Measurements from ENCODE around the gene ATP8A1. TPM values are rescaled to one million over a fixed set of nuclear protein-coding genes. Genes with fewer than 3 reads are reported as not detected.
A peak's percentile ranks its signal among the peaks of the same experiment; 100 is the strongest.

Gene ATP8A1
- total and polyA plus RNA-seq, 4 donors, result 0.38 to 13.2 (median 6.7) TPM

DNA sequence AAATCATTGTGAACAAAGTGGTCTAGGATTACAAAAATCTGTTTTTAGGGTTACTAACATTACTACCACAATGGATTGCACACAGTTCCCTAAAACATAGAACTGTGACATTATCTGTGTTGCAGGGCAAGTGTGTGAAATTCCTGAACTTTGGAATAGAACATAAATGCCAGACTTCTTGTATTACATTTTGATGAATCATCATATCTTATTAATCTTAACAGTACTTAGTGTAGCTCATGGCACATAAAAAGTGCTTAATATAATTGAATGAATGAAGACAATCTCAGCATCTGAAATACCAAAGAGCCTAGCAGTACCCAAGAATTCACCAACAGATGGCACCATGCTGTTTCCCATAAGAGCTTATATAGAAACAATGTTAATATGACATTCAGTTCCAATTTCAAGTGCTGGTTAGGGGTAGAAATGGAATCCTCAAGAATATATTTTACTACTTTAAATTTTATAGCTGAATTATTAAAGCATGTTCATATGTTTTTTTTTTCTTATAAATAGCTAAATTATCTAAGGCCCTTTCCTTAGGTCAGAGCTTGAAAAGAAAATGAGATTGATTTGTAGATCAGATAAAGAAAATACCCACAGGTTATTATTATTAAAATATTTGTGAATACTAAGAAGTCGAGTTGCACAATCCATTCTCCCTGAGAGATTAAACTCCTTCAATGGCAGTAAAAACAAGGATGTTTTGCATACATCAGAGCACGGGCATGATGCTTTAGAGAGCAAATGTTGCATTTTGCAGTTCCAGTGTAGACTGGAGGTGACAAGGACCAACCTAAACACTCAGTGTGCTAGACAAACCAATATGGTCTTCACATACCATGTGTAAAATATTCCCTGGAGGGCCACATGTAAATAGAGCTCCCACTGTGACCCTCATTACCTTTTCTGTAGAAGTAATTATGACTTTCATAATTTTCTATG is 285.3 kb downstream of the ATP8A1 start:
- DNase-seq (no peak), ATAC-seq (ENCODE audit: low FRiP score) (no peak)
- intact Hi-C loops (cut with DNase I), result loop anchor here (1.0 to 5.0 kb wide), 3 partner anchors 89 to 147 kb away; no protein-coding TSS in a partner anchor
- WGBS, 2 donors, result 41% methylated on average over 2 of the region's 2 CpGs
- Histone ChIP-seq H3K36me3 (ENCODE audit: control insufficient read depth in 1 of 2, insufficient read depth in 2 of 2, low read length in 1 of 2) (no peaks in the 10 kb centered on the region), H3K9me3 (ENCODE audit: control insufficient read depth, low read length) (no peaks in the 10 kb centered on the region), H3K27me3 (ENCODE audit: control insufficient read depth in 1 of 2, insufficient read depth in 2 of 2, low read length in 1 of 2) (no peaks in the 10 kb centered on the region), H3K27ac (ENCODE audit: low read depth in 1 of 2, low read length in 2 of 2) (no peak overlapping the region), H3K4me3 (ENCODE audit: low read length in 2 of 2) (no peak overlapping the region), H3K4me1 (ENCODE audit: control insufficient read depth in 1 of 2, insufficient read depth in 2 of 2, low read length in 2 of 2) (no peaks in the 10 kb centered on the region)

DNA sequence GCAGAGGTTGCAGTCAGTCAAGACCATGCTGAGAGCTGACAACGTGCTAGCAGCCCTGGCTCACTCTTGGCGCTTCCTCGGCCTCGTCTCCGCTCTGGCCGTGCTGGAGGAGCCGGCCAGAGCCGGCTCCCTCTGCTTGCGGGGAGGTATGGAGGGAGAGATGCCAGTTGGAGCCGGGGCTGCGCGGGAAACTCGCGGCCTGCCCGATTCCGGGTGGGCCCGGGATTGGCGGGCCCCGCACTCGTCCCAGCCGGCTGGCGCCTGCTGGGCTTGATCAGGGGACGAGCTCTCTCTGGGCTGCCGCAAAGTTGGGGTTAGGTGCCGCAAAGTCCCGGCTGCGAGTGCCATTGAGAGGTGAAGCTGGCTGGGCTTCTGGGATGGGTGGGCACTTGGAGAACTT is 287.4 kb downstream of the ATP8A1 start:
- Histone ChIP-seq H3K4me1 (ENCODE audit: control insufficient read depth in 1 of 2, insufficient read depth in 2 of 2, low read length in 2 of 2) (no peaks in the 10 kb centered on the region), H3K27me3 (ENCODE audit: control insufficient read depth in 1 of 2, insufficient read depth in 2 of 2, low read length in 1 of 2) (no peaks in the 10 kb centered on the region), H3K4me3 (ENCODE audit: low read length in 2 of 2) (no peak overlapping the region), H3K36me3 (ENCODE audit: control insufficient read depth in 1 of 2, insufficient read depth in 2 of 2, low read length in 1 of 2) (no peaks in the 10 kb centered on the region), H3K27ac (ENCODE audit: low read depth in 1 of 2, low read length in 2 of 2) (no peak overlapping the region), H3K9me3 (ENCODE audit: control insufficient read depth, low read length) (no peaks in the 10 kb centered on the region)
- no peak for DNase-seq
- whole genome bisulfite sequencing, 2 donors, result 93 to 94% methylated on average over 27 of the region's 27 CpGs
- intact Hi-C loops (cut with DNase I), result no loop called here
- ATAC-seq (ENCODE audit: low FRiP score), result no peak

DNA sequence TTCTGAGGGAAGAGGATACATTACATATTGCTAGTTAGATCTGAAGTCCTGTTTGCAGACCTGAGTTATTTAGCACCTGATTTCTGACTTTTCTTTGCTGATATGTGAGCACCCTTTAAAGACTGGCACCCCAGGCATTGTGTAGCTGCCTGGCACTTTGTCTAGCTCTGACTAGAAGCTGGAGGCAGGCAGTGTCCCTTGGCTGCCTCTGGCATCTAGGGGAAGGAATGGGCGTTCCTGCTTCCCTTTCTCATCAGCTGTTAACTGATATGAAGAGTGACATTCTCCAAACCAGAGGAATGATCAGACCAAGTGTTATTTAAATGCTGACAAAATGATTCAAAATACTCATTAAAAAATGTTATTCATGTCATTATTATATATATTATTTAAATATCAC is 289.9 kb downstream of the ATP8A1 start:
- Histone ChIP-seq H3K27me3 (ENCODE audit: control insufficient read depth in 1 of 2, insufficient read depth in 2 of 2, low read length in 1 of 2) (no peaks in the 10 kb centered on the region), H3K4me1 (ENCODE audit: control insufficient read depth in 1 of 2, insufficient read depth in 2 of 2, low read length in 2 of 2) (no peaks in the 10 kb centered on the region), H3K36me3 (ENCODE audit: control insufficient read depth in 1 of 2, insufficient read depth in 2 of 2, low read length in 1 of 2) (no peaks in the 10 kb centered on the region), H3K27ac (ENCODE audit: low read depth in 1 of 2, low read length in 2 of 2) (no peak overlapping the region), H3K9me3 (ENCODE audit: control insufficient read depth, low read length) (peaks cover 5% of the 10 kb centered on the region), H3K4me3 (ENCODE audit: low read length in 2 of 2) (no peak overlapping the region)
- ATAC-seq (ENCODE audit: low FRiP score) (no peak), DNase-seq (no peak)
- intact Hi-C loops (cut with DNase I), result no loop called here
- WGBS, 2 donors, result 44 to 62% methylated on average over 1 of the region's 1 CpG

DNA sequence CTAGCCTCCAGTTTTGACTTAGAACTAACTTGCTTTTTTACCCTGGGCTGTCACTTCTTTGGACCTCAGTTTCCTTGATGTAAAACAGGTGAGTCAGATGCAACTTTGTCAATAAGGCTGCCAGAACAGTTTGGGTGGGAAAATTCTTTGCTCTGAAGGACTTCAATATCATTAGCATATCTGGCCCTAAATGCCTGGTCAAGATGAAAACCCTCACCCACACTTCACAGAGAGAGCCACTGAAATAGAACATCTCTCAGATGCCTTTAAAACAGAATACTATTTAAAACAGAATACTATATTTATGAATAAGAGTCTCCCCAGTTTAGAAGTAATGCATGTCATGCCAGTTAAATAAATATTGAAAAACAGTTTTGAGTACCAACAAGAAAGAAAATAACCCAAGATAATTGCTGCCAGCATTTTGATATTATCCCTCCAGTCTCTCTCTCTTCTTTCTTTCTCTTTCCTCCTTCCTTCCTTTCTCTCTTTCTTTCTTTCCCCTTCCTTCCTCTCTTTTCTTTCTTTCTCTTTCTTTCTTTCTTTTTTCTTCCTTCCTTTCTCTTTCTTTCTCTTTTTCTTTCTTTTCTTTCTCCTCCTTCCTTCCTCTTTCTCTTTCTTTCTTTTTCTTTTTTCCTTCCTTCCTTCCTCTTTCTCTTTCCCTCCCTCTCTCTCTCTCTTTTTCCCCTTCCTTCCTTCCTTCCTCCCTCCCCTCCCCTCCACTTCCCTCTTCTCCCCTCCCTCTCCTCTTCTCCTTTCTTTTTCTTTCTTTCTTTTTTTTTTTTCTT is 292.4 kb downstream of the ATP8A1 start:
- no peak overlapping the region for H3K4me3 ChIP-seq (ENCODE audit: low read length in 2 of 2)
- no peak for DNase-seq
- intact Hi-C loops (cut with DNase I), result no loop called here
- H3K36me3 ChIP-seq (ENCODE audit: control insufficient read depth in 1 of 2, insufficient read depth in 2 of 2, low read length in 1 of 2), result no peaks in the 10 kb centered on the region
- H3K9me3 ChIP-seq (ENCODE audit: control insufficient read depth, low read length), result peaks cover 5% of the 10 kb centered on the region
- no peak for ATAC-seq (ENCODE audit: low FRiP score)
- no peaks in the 10 kb centered on the region for H3K4me1 ChIP-seq (ENCODE audit: control insufficient read depth in 1 of 2, insufficient read depth in 2 of 2, low read length in 2 of 2)
- H3K27ac ChIP-seq (ENCODE audit: low read depth in 1 of 2, low read length in 2 of 2), result no peak overlapping the region
- peaks cover 0 to 1% of the 10 kb centered on the region in 2 donors for H3K27me3 ChIP-seq (ENCODE audit: control insufficient read depth in 1 of 2, insufficient read depth in 2 of 2, low read length in 1 of 2)

DNA sequence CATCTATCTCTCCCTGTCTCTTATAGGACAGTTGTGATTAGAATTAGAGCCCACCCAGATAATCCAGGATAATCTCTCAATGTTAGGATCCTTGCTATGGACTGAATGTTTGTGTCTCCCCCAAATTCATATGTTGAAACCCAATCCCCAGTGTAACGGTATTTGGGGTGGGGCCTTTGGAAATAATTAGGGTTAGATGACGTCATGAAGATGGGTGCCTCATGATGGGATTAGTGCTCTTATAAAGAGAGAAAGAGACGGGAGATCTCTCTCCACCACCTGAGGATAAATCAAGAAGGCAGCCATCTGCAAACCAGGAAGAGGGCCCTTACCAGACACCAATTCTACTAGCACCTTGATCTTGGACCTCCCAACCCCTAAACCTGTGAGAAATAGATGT is 293.3 kb downstream of the ATP8A1 start:
- no peak overlapping the region for H3K27ac ChIP-seq (ENCODE audit: low read depth in 1 of 2, low read length in 2 of 2)
- peaks cover 5% of the 10 kb centered on the region for H3K9me3 ChIP-seq (ENCODE audit: control insufficient read depth, low read length)
- WGBS, 2 donors, result 87 to 89% methylated on average over 3 of the region's 3 CpGs
- ATAC-seq (ENCODE audit: low FRiP score), result no peak
- no peak overlapping the region for H3K4me3 ChIP-seq (ENCODE audit: low read length in 2 of 2)
- no peaks in the 10 kb centered on the region for H3K36me3 ChIP-seq (ENCODE audit: control insufficient read depth in 1 of 2, insufficient read depth in 2 of 2, low read length in 1 of 2)
- H3K27me3 ChIP-seq (ENCODE audit: control insufficient read depth in 1 of 2, insufficient read depth in 2 of 2, low read length in 1 of 2), result peaks cover 0 to 1% of the 10 kb centered on the region in 2 donors
- DNase-seq, result no peak
- intact Hi-C loops (cut with DNase I), result no loop called here
- H3K4me1 ChIP-seq (ENCODE audit: control insufficient read depth in 1 of 2, insufficient read depth in 2 of 2, low read length in 2 of 2), result no peaks in the 10 kb centered on the region

DNA sequence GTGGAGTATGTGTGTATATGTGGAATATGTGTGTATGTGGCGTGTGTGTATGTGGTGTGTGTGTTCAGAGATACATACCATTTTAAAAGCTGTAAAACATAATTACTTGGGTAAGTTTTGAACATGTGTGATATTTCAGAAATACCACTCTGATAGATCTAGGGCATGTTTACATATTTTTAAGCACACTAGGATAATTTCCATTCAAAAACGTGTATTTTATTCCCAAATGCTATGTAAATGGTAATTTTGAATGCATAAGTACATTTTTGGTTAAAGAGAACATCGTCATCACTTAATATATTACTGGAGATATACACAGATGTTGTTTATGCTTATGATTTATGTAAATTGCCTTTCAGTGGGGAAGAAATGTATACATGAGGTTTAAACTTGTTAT is 294.3 kb downstream of the ATP8A1 start:
- Histone ChIP-seq H3K9me3 (ENCODE audit: control insufficient read depth, low read length) (peaks cover 5% of the 10 kb centered on the region), H3K4me1 (ENCODE audit: control insufficient read depth in 1 of 2, insufficient read depth in 2 of 2, low read length in 2 of 2) (no peaks in the 10 kb centered on the region), H3K36me3 (ENCODE audit: control insufficient read depth in 1 of 2, insufficient read depth in 2 of 2, low read length in 1 of 2) (no peaks in the 10 kb centered on the region), H3K27ac (ENCODE audit: low read depth in 1 of 2, low read length in 2 of 2) (no peak overlapping the region), H3K27me3 (ENCODE audit: control insufficient read depth in 1 of 2, insufficient read depth in 2 of 2, low read length in 1 of 2) (peaks cover 0 to 1% of the 10 kb centered on the region in 2 donors), H3K4me3 (ENCODE audit: low read length in 2 of 2) (no peak overlapping the region)
- intact Hi-C loops (cut with DNase I), result no loop called here
- no peak for ATAC-seq (ENCODE audit: low FRiP score)
- WGBS, 2 donors, result 81% methylated on average over 3 of the region's 3 CpGs
- DNase-seq, result no peak

DNA sequence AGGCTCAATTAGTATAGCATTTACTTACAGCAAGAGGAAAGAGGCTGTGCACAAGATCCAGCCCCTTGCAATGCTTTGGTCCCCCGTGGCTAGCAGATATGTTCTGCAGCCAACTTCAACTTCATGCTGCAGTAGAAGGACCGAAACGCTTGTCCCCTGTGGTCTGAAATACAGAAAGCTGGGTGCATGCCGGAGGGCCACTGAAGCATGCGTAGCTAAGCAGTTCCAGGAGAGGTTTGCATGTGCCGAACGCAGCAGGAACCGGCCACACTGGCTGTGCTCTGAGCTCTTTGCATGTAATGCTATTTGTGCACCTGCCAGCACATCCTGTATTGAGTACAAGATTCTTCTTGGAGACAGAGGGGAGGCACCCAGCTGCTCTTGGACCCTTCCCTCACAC is 295.4 kb downstream of the ATP8A1 start:
- intact Hi-C loops (cut with DNase I), result no loop called here
- Histone ChIP-seq H3K9me3 (ENCODE audit: control insufficient read depth, low read length) (peaks cover 5% of the 10 kb centered on the region), H3K36me3 (ENCODE audit: control insufficient read depth in 1 of 2, insufficient read depth in 2 of 2, low read length in 1 of 2) (no peaks in the 10 kb centered on the region), H3K4me3 (ENCODE audit: low read length in 2 of 2) (no peak overlapping the region), H3K27me3 (ENCODE audit: control insufficient read depth in 1 of 2, insufficient read depth in 2 of 2, low read length in 1 of 2) (peaks cover 0 to 1% of the 10 kb centered on the region in 2 donors), H3K27ac (ENCODE audit: low read depth in 1 of 2, low read length in 2 of 2) (no peak overlapping the region), H3K4me1 (ENCODE audit: control insufficient read depth in 1 of 2, insufficient read depth in 2 of 2, low read length in 2 of 2) (no peaks in the 10 kb centered on the region)
- ATAC-seq (ENCODE audit: low FRiP score) (no peak), DNase-seq (no peak)
- 69 to 75% methylated on average over 8 of the region's 8 CpGs for WGBS, 2 donors

DNA sequence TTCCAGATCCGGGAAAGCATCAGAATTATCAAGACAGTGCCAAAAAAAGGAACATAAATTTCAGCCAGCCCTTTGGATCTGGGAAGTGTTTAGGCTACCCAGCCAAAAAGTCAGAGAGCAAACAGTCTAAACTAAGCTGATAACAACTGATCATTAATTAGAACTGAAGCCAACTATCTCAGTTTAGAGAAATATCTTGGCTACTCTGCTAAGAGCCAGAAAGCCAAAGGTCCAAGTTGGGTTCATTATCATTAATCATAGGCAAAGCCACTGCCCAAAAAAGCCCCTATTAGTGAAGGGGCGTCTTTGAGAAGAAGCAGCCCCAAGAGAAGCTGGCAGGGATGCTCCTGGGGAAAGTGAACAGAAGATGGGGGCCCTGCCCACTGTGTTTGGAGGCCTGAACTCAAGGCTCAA is 296.6 kb downstream of the ATP8A1 start:
- no peak overlapping the region for H3K27ac ChIP-seq (ENCODE audit: low read depth in 1 of 2, low read length in 2 of 2)
- intact Hi-C loops (cut with DNase I), result no loop called here
- peak; percentile 14 for ATAC-seq (ENCODE audit: low FRiP score)
- peaks cover 0 to 2% of the 10 kb centered on the region in 2 donors for H3K27me3 ChIP-seq (ENCODE audit: control insufficient read depth in 1 of 2, insufficient read depth in 2 of 2, low read length in 1 of 2)
- H3K36me3 ChIP-seq (ENCODE audit: control insufficient read depth in 1 of 2, insufficient read depth in 2 of 2, low read length in 1 of 2), result no peaks in the 10 kb centered on the region
- H3K9me3 ChIP-seq (ENCODE audit: control insufficient read depth, low read length), result peaks cover 5% of the 10 kb centered on the region
- H3K4me1 ChIP-seq (ENCODE audit: control insufficient read depth in 1 of 2, insufficient read depth in 2 of 2, low read length in 2 of 2), result no peaks in the 10 kb centered on the region
- no peak overlapping the region for H3K4me3 ChIP-seq (ENCODE audit: low read length in 2 of 2)
- WGBS, 2 donors, result 8 to 23% methylated on average over 2 of the region's 2 CpGs
- DNase-seq, result no peak
